Measurements from ENCODE around the gene THSD4. TPM values are rescaled to one million over a fixed set of nuclear protein-coding genes. Genes with fewer than 3 reads are reported as not detected.

The THSD4 gene
- total and polyA plus RNA-seq, 2 of the 8 experiments (the other 6 are each of a cell fraction or from before 2014, with no cell fraction given), result 2.5 to 6.2 TPM

- Histone ChIP-seq H3K14ac (ENCODE audit: insufficient read length) (no peak overlapping the region), H3K27me3 (replicated peaks in 1 of 4; ENCODE audit: control insufficient read depth in 3 of 4, extremely low read depth in 1 of 4, insufficient read depth in 3 of 4, low read length in 3 of 4) (no peaks in the 10 kb centered on the region), H2BK120ac (replicated peaks; ENCODE audit: low read depth, low read length) (no peak overlapping the region), H3K4me2 (ENCODE audit: insufficient read depth in 1 of 2, low read depth in 2 of 2, low read length in 2 of 2) (no peak overlapping the region), H3K9me3 (ENCODE audit: insufficient read depth in 2 of 2, low read depth in 1 of 2, low read length in 1 of 2) (0 out of 4 replicates have a peak, but pooled peaks cover 0 to 2% of the 10 kb centered on the region in 2 experiments), H2BK12ac (ENCODE audit: low read depth, low read length) (no peak overlapping the region), H3K56ac (replicated peaks; ENCODE audit: insufficient read length, low read depth, low read length) (no peak overlapping the region), H3K36me3 (ENCODE audit: control insufficient read depth in 2 of 4, insufficient read depth in 4 of 4, low read length in 3 of 4) (no peaks in the 10 kb centered on the region), H4K8ac (ENCODE audit: extremely low read depth, insufficient read depth, low read length) (no peak overlapping the region), H4K91ac (replicated peaks; ENCODE audit: insufficient read length, low read length) (no peak overlapping the region), H3K4me3 (ENCODE audit: extremely low read depth in 1 of 4, insufficient read depth in 2 of 4, low read depth in 3 of 4, low read length in 4 of 4) (no peak overlapping the region), H3K79me1 (ENCODE audit: low read depth, low read length) (no peaks in the 10 kb centered on the region), H3K27ac (ENCODE audit: low read depth, low read length) (no peak overlapping the region), H2BK20ac (ENCODE audit: low read length) (no peak overlapping the region), H3K4ac (replicated peaks; ENCODE audit: insufficient read length, low read depth, low read length) (no peak overlapping the region), H3K23ac (ENCODE audit: insufficient read length) (no peak overlapping the region), H4K5ac (ENCODE audit: insufficient read length, low read depth, low read length) (no peak overlapping the region), H2BK15ac (ENCODE audit: low read length) (no peak overlapping the region), H3K9ac (replicated peaks in 1 of 4; ENCODE audit: extremely low read depth in 1 of 4, low read depth in 3 of 4, low read length in 3 of 4) (no peak overlapping the region), H4K20me1 (replicated peaks in 1 of 2; ENCODE audit: control insufficient read depth in 1 of 2, insufficient read depth in 2 of 2, low read length in 2 of 2) (no peaks in the 10 kb centered on the region), H3K4me1 (replicated peaks in 1 of 4; ENCODE audit: control insufficient read depth in 3 of 4, insufficient read depth in 4 of 4, low read length in 3 of 4) (no peaks in the 10 kb centered on the region), H3K79me2 (ENCODE audit: control insufficient read depth in 1 of 2, insufficient read depth in 2 of 2, low read length in 2 of 2) (no peaks in the 10 kb centered on the region), H3K18ac (ENCODE audit: extremely low read depth, low read length) (no peak overlapping the region), H2AFZ (ENCODE audit: low read length) (no peak overlapping the region), H2AK5ac (ENCODE audit: low read depth, low read length) (no peak overlapping the region), H2BK5ac (ENCODE audit: low read depth, low read length) (no peak overlapping the region), H3K23me2 (ENCODE audit: low read depth, low read length) (no peaks in the 10 kb centered on the region; the same call in 1 of the 2 replicates)
- FAIRE-seq (no peak), DNase-seq (ENCODE audit: low read depth in 1 of 2, low spot score in 2 of 2) (no peak)
- POLR2A ChIA-PET (ENCODE audit: partially characterized antibody), result no interaction called here
- CTCF ChIA-PET (ENCODE audit: partially characterized antibody), result interaction anchor here (0.6 to 0.7 kb wide), 2 partner anchors 89 to 153 kb away, joined by 3 read pairs; no protein-coding TSS in a partner anchor
- TF ChIP-seq NANOG (IDR thresholded peaks at IDR 0.05; ENCODE audit: insufficient read depth, low read depth, low read length, poor library complexity, severe bottlenecking) (no peak), SUZ12 (IDR thresholded peaks at IDR 0.05; ENCODE audit: low read length) (no peak), POU5F1 (IDR thresholded peaks at IDR 0.05; ENCODE audit: low read depth, low read length) (no peak), RNF2 (IDR thresholded peaks at IDR 0.05; ENCODE audit: borderline replicate concordance, low read depth, low read length, missing control alignments, poor library complexity, severe bottlenecking) (no peak), CHD2 (IDR thresholded peaks at IDR 0.05; ENCODE audit: low read length) (no peak), RAD21 (IDR thresholded peaks at IDR 0.05 in 1 of 2, conservative IDR thresholded peaks at IDR 0.05 in 1 of 2; ENCODE audit: low read depth in 2 of 2, low read length in 2 of 2) (no peak), CTCF (IDR thresholded peaks at IDR 0.05; ENCODE audit: control extremely low read depth in 1 of 3, insufficient read depth in 1 of 3, low read depth in 1 of 3, low read length in 3 of 3) (no peak), SIX5 (IDR thresholded peaks at IDR 0.05; ENCODE audit: low read depth, low read length) (no peak), KDM5A (IDR thresholded peaks at IDR 0.05; ENCODE audit: low read length) (no peak), CEBPB (IDR thresholded peaks at IDR 0.05; ENCODE audit: low read depth, low read length) (no peak), ASH2L (IDR thresholded peaks at IDR 0.05; ENCODE audit: low read length) (no peak)
Measured at GRCh38 chr15:71685420-71685993, 570.2 kb downstream of the THSD4 start.

Measured in H1 (cell line).